Ectodermal cell (in vitro differentiated cells): Measurements from ENCODE around the gene IVNS1ABP.
"Not testable (repeated sequence)": the region's sequence is repeated elsewhere in the genome, so short reads cannot be mapped to it uniquely, and the experiment has no call there.

Experiments
- H3K27ac ChIP-seq: 2 replicates; pipeline ENCODE4 v1.7.0; 2013; ENCODE audit warnings: mild to moderate bottlenecking, low read depth, low read length; ENCODE audit not compliant: insufficient read depth, poor library complexity, severe bottlenecking
- H3K27me3 ChIP-seq: 2 replicates; pipeline ENCODE4 v1.7.0; 2013; ENCODE audit warnings: mild to moderate bottlenecking, low read length; ENCODE audit not compliant: insufficient read depth, control insufficient read depth, poor library complexity, severe bottlenecking
- H3K36me3 ChIP-seq: one replicate; pipeline ENCODE4 v1.7.0; 2013; ENCODE audit warnings: low read length; ENCODE audit not compliant: control insufficient read depth, insufficient read depth
- H3K4me1 ChIP-seq: one replicate; pipeline ENCODE4 v1.7.0; 2013; ENCODE audit warnings: low read length; ENCODE audit not compliant: control insufficient read depth, insufficient read depth
- H3K4me3 ChIP-seq: 2 replicates; pipeline ENCODE4 v1.7.0; 2013; ENCODE audit warnings: low read depth, low read length, control low read depth; ENCODE audit not compliant: insufficient read depth
- H3K9me3 ChIP-seq: 2 replicates; pipeline ENCODE4 v1.7.0; 2013; ENCODE audit warnings: mild to moderate bottlenecking, low read length, moderate library complexity; ENCODE audit not compliant: control insufficient read depth
- WGBS, 2 experiments: methylation state at CpG; one replicate each; pipeline ENCODE4 v1.1.7; 2013; ENCODE audit warnings: missing lambda C conversion rate in 2 of 2; 5-methylcytosine and 5-hydroxymethylcytosine counted together

IVNS1ABP gene

GRCh38 chr1:185262151-185262550, 54.9 kb downstream of the IVNS1ABP start:
- WGBS, 2 experiments = 91 to 92% methylated on average over 1 of the region's 1 CpG
- Histone ChIP-seq H3K4me1 (no peaks in the 10 kb centered on the region), H3K27ac (no peak overlapping the region)

GRCh38 chr1:185260611-185261010, 56.4 kb downstream of the IVNS1ABP start:
- Histone ChIP-seq H3K27ac (no peak overlapping the region), H3K4me3 (no peak overlapping the region), H3K27me3 (no peaks in the 10 kb centered on the region), H3K9me3 (no peaks in the 10 kb centered on the region), H3K4me1 (no peaks in the 10 kb centered on the region), H3K36me3 (no peaks in the 10 kb centered on the region)
- WGBS, 2 experiments = 67% methylated on average over 1 of the region's 1 CpG; no CpG with 5 or more reads in 1 of the 2 experiments

More at GRCh38 chr1:185262151-185262550, 54.9 kb downstream of the IVNS1ABP start:
- H3K27me3 ChIP-seq = no peaks in the 10 kb centered on the region
- no peaks in the 10 kb centered on the region for H3K36me3 ChIP-seq
- H3K9me3 ChIP-seq = no peaks in the 10 kb centered on the region
- no peak overlapping the region for H3K4me3 ChIP-seq

GRCh38 chr1:185258676-185259075, 58.4 kb downstream of the IVNS1ABP start:
- H3K27ac ChIP-seq = no peak overlapping the region
- H3K4me1 ChIP-seq = no peaks in the 10 kb centered on the region
- H3K36me3 ChIP-seq = no peaks in the 10 kb centered on the region
- no peak overlapping the region for H3K4me3 ChIP-seq
- WGBS, 2 experiments = 85 to 93% methylated on average over 1 of the region's 1 CpG
- no peaks in the 10 kb centered on the region for H3K9me3 ChIP-seq
- H3K27me3 ChIP-seq = no peaks in the 10 kb centered on the region

- no CpG with 5 or more reads among the region's 2 CpGs for WGBS, 2 experiments
- Histone ChIP-seq H3K9me3 (no peaks in the 10 kb centered on the region), H3K27ac (no peak overlapping the region), H3K4me1 (no peaks in the 10 kb centered on the region), H3K4me3 (no peak overlapping the region), H3K36me3 (no peaks in the 10 kb centered on the region), H3K27me3 (no peaks in the 10 kb centered on the region)
Observed at GRCh38 chr1:185257950-185258208, 59.2 kb downstream of the IVNS1ABP start.

GRCh38 chr1:185257116-185257949, 59.7 kb downstream of the IVNS1ABP start:
- H3K9me3 ChIP-seq, H3K4me3 ChIP-seq, H3K27me3 ChIP-seq, H3K36me3 ChIP-seq, H3K27ac ChIP-seq, H3K4me1 ChIP-seq: not testable (repeated sequence)
- WGBS, 2 experiments = 84 to 94% methylated on average over 18 to 24 of the region's 32 CpGs

- H3K36me3 ChIP-seq, H3K4me3 ChIP-seq, H3K27me3 ChIP-seq, H3K9me3 ChIP-seq, H3K4me1 ChIP-seq, H3K27ac ChIP-seq: not testable (repeated sequence)
- 94 to 95% methylated on average over 3 to 4 of the region's 6 CpGs for WGBS, 2 experiments
Observed at GRCh38 chr1:185255595-185255994, 61.4 kb downstream of the IVNS1ABP start.

- H3K36me3 ChIP-seq, H3K4me1 ChIP-seq, H3K27ac ChIP-seq, H3K9me3 ChIP-seq, H3K27me3 ChIP-seq, H3K4me3 ChIP-seq: not testable (repeated sequence)
- WGBS, 2 experiments = no CpG with 5 or more reads among the region's 1 CpG
Observed at GRCh38 chr1:185252404-185252803, 64.6 kb downstream of the IVNS1ABP start.

GRCh38 chr1:185251928-185252327, 65.1 kb downstream of the IVNS1ABP start:
- H3K4me3 ChIP-seq, H3K36me3 ChIP-seq, H3K27ac ChIP-seq, H3K9me3 ChIP-seq, H3K4me1 ChIP-seq, H3K27me3 ChIP-seq: not testable (repeated sequence)
- 100% methylated on average over 1 of the region's 4 CpGs; no CpG with 5 or more reads in 1 of the 2 experiments for WGBS, 2 experiments

GRCh38 chr1:185250063-185250462, 67.0 kb downstream of the IVNS1ABP start:
- no peaks in the 10 kb centered on the region for H3K9me3 ChIP-seq
- no peak overlapping the region for H3K27ac ChIP-seq
- no peaks in the 10 kb centered on the region for H3K27me3 ChIP-seq
- H3K36me3 ChIP-seq = no peaks in the 10 kb centered on the region
- no peak overlapping the region for H3K4me3 ChIP-seq
- 68 to 69% methylated on average over 4 of the region's 4 CpGs for WGBS, 2 experiments
- H3K4me1 ChIP-seq = no peaks in the 10 kb centered on the region

GRCh38 chr1:185249563-185249962, 67.5 kb downstream of the IVNS1ABP start:
- Histone ChIP-seq H3K9me3 (no peaks in the 10 kb centered on the region), H3K4me1 (no peaks in the 10 kb centered on the region), H3K27me3 (no peaks in the 10 kb centered on the region), H3K27ac (no peak overlapping the region), H3K36me3 (no peaks in the 10 kb centered on the region), H3K4me3 (no peak overlapping the region)
- WGBS, 2 experiments = 73% methylated on average over 2 of the region's 2 CpGs
